HG02610 (cell line): ENCODE data around the gene SLC25A44.

Source experiments
- ATAC-seq: cut with Tn5 transposase; IDR thresholded peaks from one replicate; pipeline ENCODE4 v1.9.1; 2021; ENCODE audit warnings: mild to moderate bottlenecking, moderate library complexity; ENCODE audit not compliant: unreplicated experiment

Gene SLC25A44

DNA sequence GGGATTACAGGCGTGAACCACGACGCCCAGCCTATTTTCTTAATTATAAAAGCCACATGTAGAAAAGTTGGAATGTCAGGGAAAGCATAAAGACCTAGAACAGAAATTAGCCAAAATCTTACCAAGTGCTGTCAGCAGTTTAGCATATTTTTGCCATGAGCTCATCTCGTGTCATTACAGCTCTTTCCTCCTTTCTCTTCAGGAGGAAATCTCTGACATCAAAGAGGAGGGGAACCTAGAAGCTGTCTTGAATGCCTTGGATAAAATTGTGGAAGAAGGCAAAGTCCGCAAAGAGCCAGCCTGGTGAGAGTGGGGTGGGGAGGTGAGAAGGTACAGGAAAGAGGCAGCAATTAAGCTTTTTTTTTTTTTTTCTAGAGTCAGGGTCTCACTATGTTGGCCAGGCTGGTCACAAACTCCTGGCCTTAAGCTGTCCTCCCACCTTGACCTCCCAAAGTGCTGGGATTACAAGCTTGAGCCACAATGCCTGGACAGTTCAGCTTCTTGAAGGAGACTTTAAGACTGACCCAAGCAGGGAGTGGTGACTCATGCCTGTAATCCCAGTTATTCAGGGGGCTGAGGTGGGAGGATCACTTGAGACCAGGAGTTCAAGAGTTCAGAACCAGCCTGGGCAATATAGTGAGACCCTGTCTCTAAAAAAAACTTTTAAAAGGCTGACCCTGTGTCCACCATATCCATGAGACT, 39.7 kb downstream of the SLC25A44 start:
- no peak for ATAC-seq

DNA sequence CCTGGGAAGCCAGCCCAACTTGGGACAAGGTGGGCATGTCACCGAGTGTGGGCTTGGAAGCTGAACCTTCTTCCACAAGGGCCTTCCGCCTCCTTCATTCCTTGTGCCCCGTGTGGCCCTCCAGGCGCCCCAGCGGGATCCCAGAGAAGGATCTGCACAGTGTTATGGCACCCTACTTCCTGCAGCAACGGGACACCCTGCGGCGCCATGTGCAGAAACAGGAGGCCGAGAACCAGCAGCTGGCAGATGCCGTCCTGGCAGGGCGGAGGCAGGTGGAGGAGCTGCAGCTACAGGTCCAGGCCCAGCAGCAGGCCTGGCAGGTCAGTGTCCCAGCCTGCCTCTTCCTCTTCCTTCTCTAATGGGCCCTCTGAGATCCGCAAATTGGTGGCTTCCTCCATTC, 42.3 kb downstream of the SLC25A44 start:
- ATAC-seq = no peak

DNA sequence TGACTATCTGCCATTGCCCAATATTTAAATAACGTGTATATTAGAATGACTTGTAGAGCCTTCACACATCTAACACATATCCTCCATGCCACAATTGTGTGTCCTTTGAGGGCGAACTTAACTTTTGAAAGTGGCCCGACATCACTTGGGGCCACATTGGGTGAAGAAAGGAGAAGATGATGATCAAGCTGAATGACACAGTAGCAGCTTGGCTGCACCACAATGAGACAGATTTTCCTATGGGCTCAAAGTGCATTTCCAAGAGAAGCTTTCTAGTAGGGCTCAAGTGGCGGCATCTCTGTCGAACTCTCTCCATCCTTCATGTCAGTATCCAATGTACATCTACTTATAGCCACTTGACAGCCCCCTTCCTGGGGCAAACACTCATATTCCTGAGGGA, 44.3 kb downstream of the SLC25A44 start:
- no peak for ATAC-seq

DNA sequence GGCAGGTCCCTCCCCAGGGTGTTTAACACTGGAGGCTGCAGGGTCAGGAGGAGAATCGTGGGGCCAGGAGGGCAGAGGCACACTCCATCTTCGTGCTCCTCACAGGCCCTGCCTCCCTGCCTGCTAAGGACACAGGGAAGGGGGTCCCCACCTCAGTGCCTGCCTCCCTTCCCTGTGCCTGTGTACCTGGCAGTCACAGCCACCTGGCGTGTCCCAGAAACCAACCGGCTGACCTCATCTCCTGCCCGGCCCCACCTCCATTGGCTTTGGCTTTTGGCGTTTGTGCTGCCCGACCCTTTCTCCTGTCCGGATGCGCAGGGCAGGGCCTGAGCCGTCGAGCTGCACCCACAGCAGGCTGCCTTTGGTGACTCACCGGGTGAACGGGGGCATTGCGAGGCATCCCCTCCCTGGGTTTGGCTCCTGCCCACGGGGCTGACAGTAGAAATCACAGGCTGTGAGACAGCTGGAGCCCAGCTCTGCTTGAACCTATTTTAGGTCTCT, 47.5 kb downstream of the SLC25A44 start:
- no peak for ATAC-seq

DNA sequence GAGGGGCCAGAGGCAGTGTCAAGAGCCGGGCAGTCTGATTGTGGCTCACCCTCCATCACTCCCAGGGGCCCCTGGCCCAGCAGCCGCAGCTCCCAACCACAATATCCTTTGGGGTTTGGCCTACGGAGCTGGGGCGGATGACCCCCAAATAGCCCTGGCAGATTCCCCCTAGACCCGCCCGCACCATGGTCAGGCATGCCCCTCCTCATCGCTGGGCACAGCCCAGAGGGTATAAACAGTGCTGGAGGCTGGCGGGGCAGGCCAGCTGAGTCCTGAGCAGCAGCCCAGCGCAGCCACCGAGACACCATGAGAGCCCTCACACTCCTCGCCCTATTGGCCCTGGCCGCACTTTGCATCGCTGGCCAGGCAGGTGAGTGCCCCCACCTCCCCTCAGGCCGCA, 48.0 kb downstream of the SLC25A44 start, which contains the start of gene BGLAP:
Gene BGLAP (plus strand): TSS at position 259 of the 400 bp plus-strand sequence. CDS start 48 bp downstream, at position 307.
- no peak for ATAC-seq

DNA sequence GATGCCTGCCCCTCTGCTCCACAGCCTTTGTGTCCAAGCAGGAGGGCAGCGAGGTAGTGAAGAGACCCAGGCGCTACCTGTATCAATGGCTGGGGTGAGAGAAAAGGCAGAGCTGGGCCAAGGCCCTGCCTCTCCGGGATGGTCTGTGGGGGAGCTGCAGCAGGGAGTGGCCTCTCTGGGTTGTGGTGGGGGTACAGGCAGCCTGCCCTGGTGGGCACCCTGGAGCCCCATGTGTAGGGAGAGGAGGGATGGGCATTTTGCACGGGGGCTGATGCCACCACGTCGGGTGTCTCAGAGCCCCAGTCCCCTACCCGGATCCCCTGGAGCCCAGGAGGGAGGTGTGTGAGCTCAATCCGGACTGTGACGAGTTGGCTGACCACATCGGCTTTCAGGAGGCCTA, 48.8 kb downstream of the SLC25A44 start:
- ATAC-seq = no peak

DNA sequence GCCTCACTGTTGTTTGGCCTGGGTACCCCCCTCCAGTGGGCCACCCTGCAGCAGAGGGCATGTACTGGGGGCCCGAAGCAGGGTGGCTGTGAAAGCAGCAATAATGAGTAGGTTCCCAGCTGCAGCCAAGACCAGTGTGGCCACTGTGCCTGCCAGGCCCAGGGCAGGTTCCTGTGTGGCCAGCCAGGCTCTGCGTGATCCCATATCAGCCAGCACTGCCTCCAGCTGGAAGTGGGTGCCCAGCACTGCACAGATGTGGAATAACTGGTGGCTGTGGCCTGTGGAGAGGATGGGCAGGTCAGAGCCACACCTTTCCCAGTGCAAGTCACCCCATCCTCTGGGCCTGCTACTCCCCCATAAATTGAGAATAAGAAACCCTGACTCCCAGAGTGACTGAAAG, 50.2 kb downstream of the SLC25A44 start:
- no peak for ATAC-seq

DNA sequence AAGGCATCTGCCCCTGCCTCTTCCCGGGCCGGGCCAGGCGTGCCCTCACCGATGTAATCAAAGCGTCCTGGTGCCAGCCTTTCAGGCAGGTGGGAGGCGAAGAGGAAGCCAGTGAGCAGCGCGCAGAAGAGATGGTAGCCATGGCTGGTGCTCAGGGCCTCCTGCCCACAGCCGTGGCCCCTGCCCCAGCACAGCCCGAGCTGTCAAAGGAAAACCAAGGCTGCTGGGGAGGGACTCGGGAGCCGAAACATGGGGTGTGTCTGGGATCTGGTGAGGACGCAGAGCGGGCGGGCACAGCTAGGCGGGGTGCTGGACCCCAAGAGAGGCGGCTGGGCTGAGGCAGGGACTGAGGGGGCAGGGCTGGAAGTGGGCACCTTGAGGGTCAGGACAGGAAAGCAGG, 50.8 kb downstream of the SLC25A44 start:
- ATAC-seq = no peak

DNA sequence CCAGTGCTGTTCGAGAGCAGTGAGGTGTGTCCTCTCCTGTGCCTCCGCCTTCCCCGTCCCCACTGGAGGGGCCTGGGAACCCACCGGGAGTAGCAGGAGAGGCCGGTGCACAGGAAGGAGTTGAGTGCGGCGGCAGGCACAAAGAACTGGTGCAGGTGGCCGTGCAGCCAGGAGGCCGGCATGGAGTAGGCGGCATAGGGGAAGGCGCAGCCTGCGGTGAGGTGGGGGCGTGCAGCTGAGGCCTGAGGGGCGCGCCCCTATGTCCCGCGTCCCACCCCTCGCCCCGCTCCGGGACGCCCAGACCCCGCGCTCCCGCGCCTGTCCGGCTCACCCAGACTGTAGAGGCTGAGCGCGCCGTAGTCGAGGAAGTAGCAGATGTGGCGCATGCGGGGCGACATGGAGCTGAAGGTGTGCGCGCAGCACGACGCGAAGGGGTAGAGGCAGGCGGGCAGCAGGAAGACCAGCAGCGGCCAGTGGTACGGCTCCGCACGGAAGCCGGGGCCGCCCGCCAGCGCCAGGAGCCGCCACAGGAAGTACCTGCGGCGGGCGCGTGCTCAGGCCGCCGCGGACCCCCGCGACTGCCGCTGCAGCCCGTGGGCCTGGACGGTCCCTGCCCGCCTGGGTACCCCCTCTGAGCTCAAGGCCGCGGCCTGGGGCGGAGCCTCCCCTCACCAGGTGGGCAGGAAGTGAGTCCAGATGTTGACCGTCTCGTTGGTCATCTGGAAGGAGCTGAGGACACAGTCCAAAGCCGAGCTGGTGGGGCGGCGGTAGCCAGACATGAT, 51.7 kb downstream of the SLC25A44 start:
- ATAC-seq = no peak

DNA sequence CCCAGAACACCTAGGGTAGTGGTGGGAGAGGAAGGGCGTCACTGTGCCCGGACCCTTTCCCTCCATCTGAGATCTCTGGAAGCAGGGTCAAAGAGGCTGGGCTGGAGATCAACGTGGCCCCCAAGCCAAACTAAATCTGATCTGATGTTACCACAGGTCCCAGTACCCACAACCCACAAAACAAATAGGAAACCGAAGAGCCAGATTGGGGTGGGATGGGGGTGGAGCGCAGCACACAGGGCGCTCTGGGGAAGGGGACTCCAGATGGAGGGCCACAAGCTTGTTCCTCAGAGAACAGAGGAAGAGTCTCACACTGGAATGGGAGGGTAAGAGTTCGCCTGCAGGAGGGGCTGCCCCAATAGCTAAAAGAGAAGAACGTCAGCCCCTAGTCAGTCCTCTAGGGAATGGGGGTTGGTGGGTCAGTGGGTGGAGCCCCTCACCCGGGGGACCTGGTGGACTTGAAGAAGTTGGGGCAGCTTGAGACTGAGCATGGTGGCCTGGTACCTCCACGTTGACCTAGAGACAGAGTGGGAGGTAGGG, 52.4 kb downstream of the SLC25A44 start:
- no peak for ATAC-seq

DNA sequence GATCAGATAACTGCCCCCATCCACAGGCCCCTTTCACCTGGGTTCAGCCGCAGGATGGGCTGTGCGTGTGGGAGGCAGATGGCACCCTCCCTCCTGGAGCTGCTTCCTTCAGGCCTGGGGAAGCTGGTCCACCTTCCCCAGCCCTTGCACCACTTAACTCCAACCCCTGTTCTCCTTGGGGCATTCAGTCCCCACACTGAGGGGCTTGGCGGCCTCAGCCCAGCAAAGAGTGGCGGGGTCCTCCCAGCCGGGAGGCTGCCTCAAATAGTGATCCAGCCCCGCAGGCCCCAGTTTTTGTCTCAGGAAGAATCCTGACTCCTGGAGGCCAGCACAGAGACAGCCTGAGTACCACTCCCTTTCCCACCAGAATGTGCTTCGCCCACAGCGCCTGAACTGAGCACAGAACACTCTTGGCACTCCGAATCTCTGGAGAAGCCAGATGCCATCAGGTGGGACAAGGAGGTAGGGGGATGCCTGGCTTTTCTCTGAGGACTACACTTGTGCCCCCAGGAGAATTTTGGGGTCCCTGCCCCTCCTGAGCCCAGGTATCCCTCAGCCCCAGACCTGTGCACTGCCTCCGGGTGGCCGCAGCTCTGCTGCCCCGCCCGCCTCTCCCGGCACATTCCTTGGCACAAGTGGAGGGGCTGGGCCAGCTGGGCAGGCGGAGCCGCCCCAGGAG, 53.0 kb downstream of the SLC25A44 start:
- ATAC-seq = no peak

DNA sequence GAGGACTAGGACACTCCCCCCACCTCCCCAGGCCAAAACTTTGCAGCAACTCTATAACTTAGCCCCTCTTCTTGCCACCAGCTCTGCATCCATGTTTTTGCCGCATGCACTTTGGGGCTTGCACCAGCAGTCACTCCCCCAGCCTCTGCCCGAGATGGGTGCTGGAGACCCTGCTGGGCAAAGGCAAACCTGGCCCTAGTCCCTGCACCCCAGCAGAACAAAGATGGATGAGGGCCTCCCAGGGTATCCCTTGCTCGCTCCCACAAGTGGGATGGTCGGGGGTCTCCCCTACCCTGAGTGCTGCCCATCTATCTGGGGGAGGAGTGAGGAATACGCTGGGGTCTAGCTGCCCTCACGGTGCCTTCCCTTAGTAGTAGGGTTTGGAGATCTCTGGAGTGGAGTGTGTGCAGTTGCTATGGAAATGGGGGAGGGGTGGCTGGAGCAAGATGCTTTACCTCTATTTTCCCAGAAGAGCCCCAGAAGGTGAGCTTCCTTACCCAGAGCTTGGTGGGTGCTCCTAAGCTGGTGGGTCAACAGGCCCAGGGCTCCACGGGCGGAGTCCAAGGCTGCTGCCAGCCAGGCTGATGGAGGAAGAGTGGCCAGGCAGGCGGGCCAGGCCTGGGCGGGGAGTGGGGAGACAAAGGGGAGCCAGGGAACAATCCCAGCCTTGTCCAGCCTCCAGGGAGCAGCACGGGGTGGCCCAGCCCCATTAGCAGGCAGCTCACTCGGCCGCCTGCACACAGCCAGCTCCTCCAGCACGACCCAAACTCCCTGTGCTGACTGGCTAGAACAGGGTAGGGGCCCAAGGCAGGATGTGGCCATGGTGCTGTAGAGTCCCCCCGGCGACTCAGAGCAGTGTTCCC, 53.8 kb downstream of the SLC25A44 start, which contains the start of gene PAQR6:
Gene PAQR6 (minus strand): TSS at position 597 of the 863 bp plus-strand sequence. CDS start 1,325 bp downstream, outside the sequence.
- ATAC-seq = no peak

DNA sequence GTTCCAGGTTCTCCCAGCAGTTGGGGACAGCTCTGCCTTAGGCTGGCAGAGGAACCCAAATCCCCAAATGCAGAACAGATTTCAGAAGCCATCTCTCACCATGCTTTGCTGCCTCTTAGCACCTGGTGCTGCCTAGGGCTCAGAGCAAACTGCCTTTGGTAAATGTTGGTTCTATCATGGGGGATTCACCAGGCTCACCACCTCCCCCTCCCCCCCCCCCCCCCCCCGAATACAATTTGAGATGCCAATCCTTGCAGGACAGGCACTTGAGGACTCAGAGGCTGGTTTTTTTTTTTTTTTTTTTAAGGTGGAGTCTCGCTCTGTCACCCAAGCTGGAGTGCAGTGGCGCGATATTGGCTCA, 54.4 kb downstream of the SLC25A44 start:
- ATAC-seq = no peak

DNA sequence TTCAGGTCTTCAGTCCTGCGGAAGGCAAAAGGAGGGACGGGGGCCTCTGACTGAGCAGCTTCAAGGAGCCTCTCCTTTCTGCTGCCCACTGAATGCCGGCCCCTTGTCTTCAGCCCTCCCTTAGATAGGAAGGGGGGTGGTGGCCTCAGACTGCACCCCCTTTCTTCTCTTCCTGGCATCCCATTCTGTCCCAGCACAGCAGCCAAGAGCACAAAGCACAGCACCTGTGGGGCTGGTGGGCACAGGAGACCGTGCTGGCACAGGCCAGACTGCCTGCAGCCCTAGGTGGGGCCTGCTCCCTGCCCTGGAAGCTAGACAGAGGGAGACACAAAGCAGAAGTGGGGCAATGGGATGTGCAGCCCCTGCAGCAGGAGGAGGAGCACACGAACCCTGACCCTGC, 55.7 kb downstream of the SLC25A44 start:
- ATAC-seq = no peak

DNA sequence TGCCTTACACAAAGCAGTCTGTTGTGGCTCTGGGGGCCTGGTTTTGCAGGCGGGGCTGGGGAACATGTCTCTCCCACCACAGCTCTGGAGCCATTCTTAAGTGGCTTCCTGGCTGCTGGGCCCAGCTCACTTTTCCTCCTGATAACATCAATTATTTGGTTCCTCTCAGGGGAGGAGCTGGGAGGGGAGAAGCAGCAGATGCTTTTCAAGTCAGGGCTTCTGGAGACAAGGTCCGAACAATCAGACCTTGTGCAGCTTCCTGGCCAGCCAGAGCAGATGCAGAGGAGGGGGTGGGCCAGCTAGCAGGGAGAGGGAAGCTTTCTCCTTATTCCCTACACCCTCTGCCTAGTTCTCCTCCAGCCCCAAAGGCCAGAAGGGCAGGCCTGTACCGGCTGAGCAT, 57.6 kb downstream of the SLC25A44 start:
- ATAC-seq = no peak

DNA sequence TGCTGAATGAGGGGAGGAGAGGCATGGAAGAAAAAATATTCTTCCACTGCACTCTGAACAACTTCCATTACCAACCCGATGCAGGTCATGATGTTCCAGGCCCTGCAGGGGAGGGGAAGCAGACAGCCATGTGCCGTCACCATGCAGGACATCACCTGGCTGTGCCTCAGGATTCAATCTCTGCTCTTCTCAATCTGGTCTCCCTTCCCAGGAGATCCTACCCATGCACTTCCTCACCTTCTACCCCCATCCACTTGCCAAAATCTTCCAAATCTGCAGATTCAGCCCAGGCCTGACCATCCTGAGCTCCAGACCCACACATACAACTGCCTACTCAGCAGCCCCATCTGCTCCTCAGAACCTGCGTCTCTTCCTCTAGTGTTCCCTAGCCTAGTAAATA, 59.7 kb downstream of the SLC25A44 start:
- no peak for ATAC-seq

DNA sequence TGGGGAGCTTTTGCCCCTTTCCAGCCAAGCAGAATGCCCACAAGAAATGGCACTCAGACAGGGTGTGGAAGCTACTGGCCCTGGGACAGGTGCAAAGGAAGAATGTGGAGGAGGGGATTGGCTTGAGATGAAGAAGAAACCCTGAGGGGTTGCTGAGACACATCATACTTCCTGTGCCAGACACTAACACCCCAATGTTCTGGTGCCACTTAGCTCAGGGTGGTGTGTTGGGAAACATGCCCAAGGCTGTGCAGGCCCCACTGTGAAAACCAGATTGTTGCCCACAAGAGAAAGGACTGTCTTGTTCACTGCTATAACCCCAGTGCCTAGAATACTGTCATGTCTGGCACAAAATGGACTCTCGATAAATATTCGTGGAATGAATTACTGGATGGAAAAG, 63.8 kb downstream of the SLC25A44 start:
- ATAC-seq = no peak

DNA sequence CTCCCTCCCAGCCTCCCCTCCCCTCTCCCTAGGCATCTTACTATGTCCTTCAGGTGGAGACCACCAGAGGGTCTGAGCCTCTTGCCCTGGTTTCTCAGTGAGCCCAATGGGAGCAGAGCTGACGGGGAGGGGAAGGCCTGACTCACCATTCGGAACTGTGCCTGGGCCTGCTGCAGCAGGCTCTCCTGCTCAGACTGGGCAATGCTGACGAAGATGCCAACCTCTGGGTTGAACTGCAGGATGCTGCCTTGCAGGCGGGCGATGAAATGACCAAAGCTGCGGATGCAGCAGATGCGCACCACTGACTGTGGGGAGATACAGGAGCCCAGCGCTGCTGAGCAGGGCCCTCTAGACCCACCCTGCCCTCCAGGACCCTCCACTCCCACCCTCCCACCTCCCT, 65.0 kb downstream of the SLC25A44 start:
- no peak for ATAC-seq

DNA sequence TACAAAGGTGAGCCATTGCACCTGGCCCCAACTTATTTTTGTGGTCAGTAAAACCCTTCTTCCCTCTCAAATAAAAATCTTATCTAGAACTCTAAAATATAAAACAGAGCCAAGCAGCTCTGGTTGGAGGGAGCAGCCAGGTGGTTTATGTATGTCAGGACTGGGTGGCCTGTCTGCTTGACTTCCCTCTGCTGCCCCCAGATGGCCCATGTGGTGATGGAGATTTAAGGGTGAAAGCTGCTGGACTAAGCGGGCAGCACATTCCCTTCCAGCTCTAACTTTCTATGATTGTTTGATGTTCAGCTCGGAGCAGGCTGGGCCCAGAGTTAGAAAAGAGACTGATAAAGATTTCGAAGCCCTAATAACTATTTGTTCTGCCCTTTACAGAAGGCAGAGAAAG, 65.9 kb downstream of the SLC25A44 start:
- no peak for ATAC-seq

DNA sequence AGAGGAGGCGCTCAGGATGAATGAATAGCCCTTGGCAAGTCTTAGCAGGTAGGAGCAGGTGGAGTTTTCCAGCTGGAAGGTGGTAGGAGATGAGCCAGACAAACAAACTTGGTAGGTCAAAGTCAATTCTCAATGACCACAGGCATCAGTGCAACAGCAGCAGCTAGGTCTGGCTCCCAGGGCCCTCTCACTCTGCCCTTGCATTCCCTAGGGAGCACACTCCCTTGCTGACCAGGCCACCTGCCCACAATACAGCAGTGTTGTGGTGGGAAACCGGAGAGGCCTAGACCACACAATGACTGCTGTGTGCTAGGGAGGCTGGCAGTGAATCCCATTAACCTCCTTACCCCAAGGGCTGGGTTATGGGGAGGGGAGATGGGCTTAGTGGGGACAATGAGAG, 67.0 kb downstream of the SLC25A44 start:
- ATAC-seq = no peak
